NOMO-1 (cell line): ENCODE data around the gene GIPC3.

Source experiments
- DNase-seq, 2 experiments: peaks; one replicate each; lab custom pipeline; 2025; ENCODE audit not compliant: unreplicated experiment in 2 of 2; lab: John Stamatoyannopoulos, UW

Gene GIPC3

GRCh38 chr19:3634496-3635045 is 49.3 kb downstream of the GIPC3 start:
- no peak for DNase-seq

- DNase-seq = no peak
Measured at GRCh38 chr19:3636506-3636905, 51.2 kb downstream of the GIPC3 start.

- DNase-seq = no peak
Measured at GRCh38 chr19:3636962-3637361, 51.7 kb downstream of the GIPC3 start.

GRCh38 chr19:3637621-3638020 is 52.3 kb downstream of the GIPC3 start:
- no peak for DNase-seq

DNA sequence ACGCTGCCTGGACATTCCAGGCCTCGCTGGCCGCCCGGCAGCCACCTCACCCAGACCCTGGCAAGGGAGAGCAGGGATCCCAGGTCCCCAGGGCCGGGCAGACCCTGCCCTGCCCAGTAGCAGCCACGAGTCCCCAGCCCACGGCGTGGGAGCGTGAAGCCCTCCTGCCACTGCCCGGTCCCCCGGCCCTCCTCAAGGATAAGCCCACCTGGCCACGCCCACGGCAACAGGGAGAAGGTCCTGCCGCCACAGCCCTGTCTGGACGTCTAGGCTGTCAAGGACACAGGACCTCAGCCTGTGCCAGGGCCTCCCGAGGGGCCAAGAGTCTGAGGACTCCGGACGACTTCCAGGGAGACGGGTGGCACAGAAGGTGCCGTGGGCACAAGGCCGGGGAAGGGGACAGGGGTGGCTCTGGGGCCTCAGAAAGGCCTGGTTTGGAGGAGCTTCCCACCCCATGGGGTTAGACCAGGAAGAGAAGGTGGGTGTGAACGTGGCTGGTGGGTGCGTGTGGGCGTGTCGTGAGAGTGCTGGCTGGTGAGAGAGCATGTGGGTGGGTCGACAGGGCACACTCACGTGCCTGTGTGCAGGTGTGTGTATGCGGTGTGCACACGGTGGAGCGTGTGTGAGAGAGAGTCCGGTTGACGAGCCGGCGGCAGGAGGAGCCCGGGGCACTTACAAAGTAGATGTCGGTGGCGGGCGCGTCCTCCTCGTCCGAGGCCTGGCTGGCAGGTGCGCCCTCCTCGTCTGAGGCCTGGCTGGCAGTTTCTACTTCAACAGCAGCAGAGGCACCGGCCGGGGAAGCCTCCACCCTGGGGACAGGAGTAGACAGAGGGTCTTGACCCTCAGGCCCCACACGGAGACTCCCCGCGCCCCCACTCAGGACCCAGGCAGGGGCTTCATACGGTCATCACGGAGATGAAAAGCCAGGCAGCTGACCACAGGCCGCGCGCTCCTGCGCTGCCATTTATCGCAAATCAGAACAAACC is 53.2 kb downstream of the GIPC3 start:
- DNase-seq = no peak

DNA sequence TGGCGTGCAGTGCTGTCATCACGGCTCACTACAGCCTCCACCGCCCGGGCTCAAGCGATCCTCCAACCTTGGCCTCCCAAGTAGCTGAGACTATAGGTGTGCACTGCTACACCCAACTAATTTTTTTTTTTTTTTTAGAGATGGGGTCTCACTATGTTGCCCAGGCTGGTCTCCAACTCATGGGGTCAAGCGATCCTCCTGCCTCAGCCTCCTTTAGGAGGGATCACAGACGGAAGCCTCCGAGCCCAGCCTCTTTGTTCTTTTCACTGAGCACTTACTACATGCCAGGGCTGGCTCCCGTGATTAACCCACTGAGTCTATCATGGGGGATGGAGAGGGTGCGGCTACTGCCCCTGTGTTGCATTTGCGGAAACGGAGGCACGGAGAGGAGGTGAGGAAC is 54.2 kb downstream of the GIPC3 start:
- no peak for DNase-seq

DNA sequence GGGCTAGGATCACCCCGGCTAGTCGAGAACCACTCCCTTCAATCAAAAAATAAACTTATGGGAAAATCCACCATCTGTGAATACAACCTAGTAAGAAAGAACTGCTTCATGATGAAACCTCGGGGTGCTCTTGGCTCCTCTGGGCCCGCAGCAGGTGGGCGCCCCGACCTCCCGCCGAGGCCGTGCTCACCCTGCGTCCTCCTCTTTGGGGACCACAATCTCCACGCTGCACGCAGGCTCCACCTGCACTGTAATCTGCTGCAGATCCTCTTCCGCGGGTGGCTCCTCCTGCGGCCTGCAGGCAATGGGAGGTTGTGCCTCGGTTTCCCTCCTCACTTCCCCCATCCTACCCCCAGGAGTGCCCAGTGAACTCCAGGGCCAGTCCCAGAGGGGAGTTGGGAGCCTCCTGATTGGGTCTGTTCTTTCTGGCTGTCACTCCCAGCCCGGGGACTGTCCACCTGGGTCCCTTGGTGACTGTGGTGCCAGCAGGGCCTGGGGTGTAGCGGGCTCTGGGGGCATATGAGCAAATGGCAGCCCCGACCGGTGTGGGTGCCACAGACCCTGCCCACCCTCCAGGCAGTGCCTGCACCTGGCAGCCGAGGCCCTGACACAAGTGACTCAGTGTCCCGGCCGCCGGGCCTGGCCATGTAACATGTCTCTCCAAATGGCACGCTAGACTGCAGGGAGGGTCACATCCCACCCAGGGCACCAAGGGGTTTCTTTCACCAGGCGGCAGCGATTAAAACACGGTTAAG is 56.4 kb downstream of the GIPC3 start:
- no peak for DNase-seq

DNA sequence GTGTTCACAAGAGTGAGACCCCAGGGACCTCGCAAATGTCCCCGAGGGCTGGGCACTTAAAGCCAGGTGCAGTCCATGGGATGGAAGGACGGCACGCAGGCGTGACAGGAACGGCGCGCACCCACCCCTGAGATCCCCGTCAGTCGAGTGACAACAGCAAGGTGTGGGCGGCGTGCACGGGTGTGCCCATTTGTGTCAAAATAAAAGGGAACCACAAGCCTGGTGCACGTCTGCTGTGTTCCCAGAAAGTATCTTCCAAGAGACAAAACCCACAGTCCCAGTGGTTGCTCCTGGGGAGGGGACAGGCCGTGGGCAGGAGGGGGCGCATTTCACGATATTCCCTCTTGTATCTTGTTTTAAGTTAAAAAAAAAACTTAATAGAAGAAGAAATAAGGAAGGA is 57.0 kb downstream of the GIPC3 start:
- DNase-seq = no peak
